Stimulated activated CD4-positive, alpha-beta T cell treated with anti-CD3 and anti-CD28 coated beads, Interleukin-12 subunit alpha, Interleukin-12 subunit beta, amount 100 ng/mL, for 4 hours (primary cell): ENCODE measurements around the gene PEX1.
"Not testable (repeated sequence)": the region's sequence is repeated elsewhere in the genome, so short reads cannot be mapped to it uniquely, and the experiment has no call there.

ENCODE experiments used
- DNase-seq: peaks from one replicate; pipeline ENCODE4 v3.0.0-alpha.2; 2020

Gene PEX1

GRCh38 chr7:92503767-92504166 is 24.6 kb downstream of the PEX1 start:
- no peak for DNase-seq

GRCh38 chr7:92498557-92498956 is 29.8 kb downstream of the PEX1 start:
- DNase-seq = no peak

- DNase-seq = no peak
Observed at GRCh38 chr7:92496876-92497275, 31.4 kb downstream of the PEX1 start.

GRCh38 chr7:92489634-92490033 is 38.7 kb downstream of the PEX1 start:
- no peak for DNase-seq

- no peak for DNase-seq
Observed at GRCh38 chr7:92487804-92488203, 40.5 kb downstream of the PEX1 start.

GRCh38 chr7:92485974-92486373 is 42.3 kb downstream of the PEX1 start:
- DNase-seq = no peak

- DNase-seq = no peak
Observed at GRCh38 chr7:92485267-92485892, 42.9 kb downstream of the PEX1 start.

- not testable (repeated sequence) for DNase-seq
Observed at GRCh38 chr7:92484226-92484625, 44.1 kb downstream of the PEX1 start.

GRCh38 chr7:92483624-92484023 is 44.7 kb downstream of the PEX1 start:
- DNase-seq = not testable (repeated sequence)

- not testable (repeated sequence) for DNase-seq
Observed at GRCh38 chr7:92479146-92479545, 49.2 kb downstream of the PEX1 start.

- no peak for DNase-seq
Observed at GRCh38 chr7:92478711-92479110, 49.6 kb downstream of the PEX1 start.

GRCh38 chr7:92478095-92478494 is 50.2 kb downstream of the PEX1 start:
- no peak for DNase-seq

GRCh38 chr7:92477681-92478080 is 50.6 kb downstream of the PEX1 start, which contains the start of gene ERVW-1:
Gene ERVW-1, minus strand, starts transcription at chr7:92477946. Its CDS starts 7,565 bp downstream, at chr7:92470381.
- DNase-seq = not testable (repeated sequence)

GRCh38 chr7:92475851-92476590 is 52.3 kb downstream of the PEX1 start:
- not testable (repeated sequence) for DNase-seq

GRCh38 chr7:92475261-92475770 is 53.0 kb downstream of the PEX1 start:
- not testable (repeated sequence) for DNase-seq

GRCh38 chr7:92473989-92474388 is 54.3 kb downstream of the PEX1 start:
- DNase-seq = not testable (repeated sequence)

GRCh38 chr7:92468589-92468988 is 59.7 kb downstream of the PEX1 start:
- DNase-seq = not testable (repeated sequence)

GRCh38 chr7:92466682-92467081 is 61.6 kb downstream of the PEX1 start:
- no peak for DNase-seq

- DNase-seq = no peak
Observed at GRCh38 chr7:92464515-92464914, 63.8 kb downstream of the PEX1 start.

GRCh38 chr7:92462560-92462959 is 65.8 kb downstream of the PEX1 start:
- no peak for DNase-seq

- peak; percentile 2 for DNase-seq
Observed at GRCh38 chr7:92461027-92462003, 67.0 kb downstream of the PEX1 start.

GRCh38 chr7:92460510-92460909 is 67.8 kb downstream of the PEX1 start:
- DNase-seq = no peak

- no peak for DNase-seq
Observed at GRCh38 chr7:92460109-92460508, 68.2 kb downstream of the PEX1 start.
